Measurements from ENCODE around the gene DOCK11.

The DOCK11 gene

DNA sequence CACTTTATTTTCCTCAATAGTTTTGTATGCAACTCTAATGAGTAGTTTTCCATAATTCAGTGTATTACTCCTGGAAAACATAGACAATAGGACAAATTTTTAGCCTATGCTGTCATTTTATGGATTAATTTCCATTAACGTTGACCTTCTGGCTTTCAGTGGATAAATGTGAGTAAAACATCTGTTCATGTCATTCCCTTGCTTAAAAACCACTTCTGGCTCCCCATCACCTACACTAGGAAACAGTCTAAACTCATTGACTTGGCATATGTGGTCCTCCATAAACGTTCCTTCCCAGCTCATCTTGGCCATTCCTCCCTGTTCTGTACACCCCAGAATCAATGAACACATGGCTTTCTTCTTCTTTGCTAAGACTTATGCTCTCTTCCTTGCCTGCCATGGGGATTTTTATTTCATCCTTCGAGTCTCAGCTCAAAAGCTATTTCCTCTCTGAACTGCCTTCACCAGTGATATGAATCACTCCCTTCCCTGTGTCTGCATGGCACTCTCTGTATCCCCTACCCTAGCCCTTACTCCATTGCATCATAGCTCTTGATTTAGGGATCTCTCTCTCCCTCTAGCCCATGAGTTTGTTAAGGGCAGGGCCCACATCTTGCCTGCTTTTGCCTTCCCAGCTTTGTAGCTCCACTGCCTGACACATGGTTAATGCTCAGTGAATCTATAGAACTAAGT, 34.8 kb downstream of the DOCK11 start:
- no peak for TF ChIP-seq POLR2A (IDR thresholded peaks at IDR 0.05; ENCODE audit: low read depth, low read length)
- FAIRE-seq (peak; percentile 60), DNase-seq (ENCODE audit: insufficient read length, low spot score) (no peak)

DNA sequence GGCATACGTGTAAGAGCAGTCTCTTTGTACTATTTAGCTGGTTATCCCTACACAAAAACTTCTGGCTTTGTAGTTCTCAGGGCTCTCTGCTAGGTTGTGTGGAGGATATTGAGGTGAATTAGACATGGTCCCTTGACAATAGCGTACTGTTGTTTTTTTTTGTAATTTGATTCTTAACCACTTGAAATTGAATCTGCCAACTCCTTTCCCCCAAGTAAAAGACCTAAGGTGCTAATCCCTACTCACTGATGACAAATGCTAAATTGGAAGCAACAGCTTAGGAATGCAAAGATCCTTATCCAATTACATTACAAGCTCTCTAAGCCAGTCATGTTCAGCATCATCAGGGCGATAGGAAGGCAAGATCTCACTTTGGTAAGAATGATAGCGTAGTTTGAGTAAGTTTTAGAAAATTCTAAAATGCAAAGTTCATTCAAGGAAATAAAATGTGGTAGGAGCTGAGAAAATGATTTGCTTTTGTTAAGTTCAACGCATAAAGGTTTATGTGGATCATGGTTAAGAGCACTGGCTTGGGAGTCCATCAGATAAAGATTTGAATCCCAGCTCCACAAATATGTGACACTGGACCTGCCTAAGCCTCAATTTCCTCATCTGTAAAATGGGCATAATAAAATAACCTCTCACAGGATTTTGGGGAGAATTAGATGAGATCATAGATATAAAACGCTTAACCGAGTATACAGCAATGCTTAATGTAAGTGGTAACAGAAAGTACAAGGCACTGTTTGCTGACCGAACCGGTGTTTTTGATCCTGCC, 39.3 kb downstream of the DOCK11 start:
- TF ChIP-seq POLR2A (IDR thresholded peaks at IDR 0.05; ENCODE audit: low read depth, low read length), result no peak
- DNase-seq (ENCODE audit: insufficient read length, low spot score), result no peak
- no peak for FAIRE-seq

DNA sequence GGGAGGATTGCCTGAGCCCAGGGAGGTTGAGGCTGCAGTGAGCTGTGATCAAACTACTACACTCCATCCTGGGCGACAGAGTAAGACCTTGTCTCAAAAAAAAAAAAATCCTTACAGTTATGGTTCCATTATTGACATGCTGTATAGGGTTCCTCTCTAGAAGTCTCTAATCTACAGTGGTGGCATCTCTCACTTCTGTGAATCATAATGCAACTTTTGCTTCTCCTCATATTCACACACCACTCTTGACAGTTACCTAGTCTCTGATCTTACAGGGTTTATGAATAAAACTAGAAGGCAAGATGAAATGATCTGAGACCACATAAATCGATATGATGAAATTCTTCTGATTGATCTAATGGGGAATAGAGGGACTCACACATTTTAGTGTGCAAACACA, 40.6 kb downstream of the DOCK11 start:
- FAIRE-seq (no peak), DNase-seq (ENCODE audit: insufficient read length, low spot score) (no peak)
- TF ChIP-seq POLR2A (IDR thresholded peaks at IDR 0.05; ENCODE audit: low read depth, low read length), result no peak

DNA sequence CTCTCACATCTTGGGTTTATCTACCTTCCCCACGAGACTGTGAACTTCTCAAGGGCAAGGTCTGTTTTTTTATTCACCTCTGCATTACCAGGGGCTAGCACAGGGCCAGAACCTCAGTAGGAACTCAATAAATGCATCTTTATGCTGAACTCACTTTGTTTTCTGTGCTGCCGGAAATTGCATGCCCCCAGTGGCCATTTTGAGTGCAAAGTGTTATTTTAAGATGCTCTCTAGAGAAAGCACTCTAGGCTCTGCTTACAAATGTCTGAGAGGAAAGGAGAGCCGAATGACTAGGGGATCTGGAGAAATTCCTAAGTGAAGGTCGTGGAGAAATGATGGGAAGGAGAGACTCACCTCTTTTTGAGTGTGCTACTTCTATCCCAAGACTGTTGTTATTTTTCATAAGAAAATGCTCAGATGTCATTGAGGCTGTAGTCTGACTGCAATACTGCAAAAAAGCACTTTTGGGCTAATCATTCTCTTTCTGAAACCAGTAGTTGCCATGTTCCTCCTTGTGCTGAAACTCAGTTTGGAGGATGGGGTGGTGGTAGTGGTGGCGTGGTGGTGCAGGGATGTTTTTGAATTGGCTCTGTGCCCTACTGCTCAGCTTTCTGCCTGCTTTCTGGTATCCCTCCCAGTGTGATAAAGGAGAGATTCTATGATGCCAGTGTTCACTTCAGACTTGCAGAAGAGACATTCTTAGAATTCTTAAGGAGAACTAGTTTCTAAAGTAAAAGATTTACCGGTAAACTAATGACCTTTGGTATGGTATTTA, 41.3 kb downstream of the DOCK11 start:
- TF ChIP-seq POLR2A (IDR thresholded peaks at IDR 0.05; ENCODE audit: low read depth, low read length), result no peak
- DNase-seq (ENCODE audit: insufficient read length, low spot score), result no peak
- peak; percentile 83 for FAIRE-seq

DNA sequence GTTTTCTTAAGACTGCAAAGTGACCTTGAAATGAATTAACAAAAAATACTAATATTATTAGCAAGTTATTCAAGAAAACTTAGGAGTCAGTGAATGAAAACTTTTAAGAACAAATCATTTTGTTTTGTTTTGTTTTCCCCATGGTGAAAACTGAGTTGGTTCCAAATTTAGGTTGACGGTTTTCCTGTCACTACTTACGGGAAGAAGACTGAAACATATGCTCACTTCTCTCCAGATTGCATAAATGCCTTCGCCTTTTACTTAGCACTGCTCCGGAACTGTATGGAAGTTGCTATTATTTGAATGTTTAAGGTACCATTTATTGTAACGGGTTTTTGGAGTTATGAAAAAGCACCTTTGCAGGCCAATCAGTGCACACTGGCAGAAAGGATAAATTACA, 42.8 kb downstream of the DOCK11 start:
- TF ChIP-seq POLR2A (IDR thresholded peaks at IDR 0.05; ENCODE audit: low read depth, low read length), result no peak
- FAIRE-seq (peak; percentile 36), DNase-seq (ENCODE audit: insufficient read length, low spot score) (no peak)

DNA sequence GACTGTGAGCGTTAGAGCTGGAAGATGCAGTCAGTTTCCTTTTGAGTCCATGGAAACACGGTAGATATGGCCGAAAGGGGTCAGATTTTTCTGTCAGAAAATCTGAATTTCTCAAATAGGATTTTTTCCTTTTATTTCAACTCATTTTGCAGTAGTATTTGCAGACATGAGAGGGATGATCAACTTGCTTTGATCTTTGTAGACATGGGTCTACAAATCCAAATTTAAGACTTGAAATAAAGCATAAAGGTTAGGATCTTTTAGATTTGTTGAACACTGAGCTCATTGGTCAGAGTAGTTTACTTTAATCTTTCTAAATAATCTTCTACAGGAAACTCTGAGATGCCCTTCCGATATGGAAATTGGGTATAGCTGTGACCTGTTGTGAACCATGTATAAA, 44.7 kb downstream of the DOCK11 start:
- TF ChIP-seq POLR2A (IDR thresholded peaks at IDR 0.05; ENCODE audit: low read depth, low read length), result no peak
- FAIRE-seq, result no peak
- DNase-seq (ENCODE audit: insufficient read length, low spot score), result no peak

DNA sequence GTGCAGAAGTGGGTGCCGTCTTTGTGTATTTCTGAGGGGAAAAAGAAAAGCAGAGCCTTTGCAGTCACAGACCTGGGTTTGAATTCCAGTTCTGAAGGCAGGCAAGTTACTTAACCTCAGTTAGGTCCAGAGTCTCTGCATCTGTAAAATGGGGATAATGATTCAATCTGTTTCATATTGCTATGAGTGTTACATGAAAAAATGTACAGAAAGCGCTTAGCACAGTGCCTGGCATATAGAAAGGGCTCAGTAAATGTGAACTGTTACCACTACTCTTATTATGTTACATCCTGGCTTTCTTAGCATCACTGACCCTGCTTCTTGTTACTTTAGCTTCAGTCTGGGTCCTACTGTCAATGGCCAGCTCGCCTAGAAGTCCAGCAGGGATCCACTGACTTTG, 45.9 kb downstream of the DOCK11 start:
- no peak for TF ChIP-seq POLR2A (IDR thresholded peaks at IDR 0.05; ENCODE audit: low read depth, low read length)
- no peak for FAIRE-seq
- no peak for DNase-seq (ENCODE audit: insufficient read length, low spot score)

DNA sequence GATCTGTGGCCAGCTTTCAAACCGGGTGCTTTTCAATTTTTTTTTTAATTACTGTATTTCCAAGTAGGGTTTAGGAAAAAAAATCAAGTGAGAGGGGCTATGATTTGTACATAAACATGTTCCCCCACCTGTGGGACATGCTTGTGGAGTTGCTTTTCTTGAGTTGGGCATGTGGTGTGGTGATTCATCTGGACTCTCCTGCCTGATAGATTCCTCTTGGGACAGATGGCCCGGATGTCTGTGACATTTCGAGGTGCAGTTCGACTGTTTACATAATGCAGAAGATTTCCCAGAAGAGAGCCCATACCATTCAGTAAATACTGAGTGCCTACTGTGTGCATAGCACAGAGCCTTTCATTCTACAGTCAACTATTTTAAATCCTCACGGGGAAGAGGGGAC, 49.9 kb downstream of the DOCK11 start:
- FAIRE-seq, result no peak
- TF ChIP-seq POLR2A (IDR thresholded peaks at IDR 0.05; ENCODE audit: low read depth, low read length), result no peak
- no peak for DNase-seq (ENCODE audit: insufficient read length, low spot score)

DNA sequence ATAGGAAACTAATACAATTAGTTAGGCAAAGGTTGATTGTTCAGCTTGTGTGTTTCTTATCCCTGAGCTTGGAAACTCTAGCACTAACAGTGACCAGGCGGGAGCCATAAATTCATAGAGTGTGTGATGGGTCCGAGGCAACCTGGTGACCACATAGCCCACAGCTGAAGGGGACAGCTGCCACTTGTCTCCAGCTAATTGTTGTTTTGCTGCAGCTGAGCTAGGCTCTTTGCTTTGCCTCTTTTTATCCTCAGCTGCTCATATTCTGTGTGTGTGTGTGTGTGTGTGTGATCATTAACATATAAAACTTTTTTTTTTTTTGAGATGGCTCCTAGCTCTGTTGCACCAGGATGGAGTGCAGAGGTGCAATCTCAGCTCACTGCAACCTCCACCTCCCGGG, 53.2 kb downstream of the DOCK11 start:
- FAIRE-seq (no peak), DNase-seq (ENCODE audit: insufficient read length, low spot score) (no peak)
- TF ChIP-seq POLR2A (IDR thresholded peaks at IDR 0.05; ENCODE audit: low read depth, low read length), result no peak

DNA sequence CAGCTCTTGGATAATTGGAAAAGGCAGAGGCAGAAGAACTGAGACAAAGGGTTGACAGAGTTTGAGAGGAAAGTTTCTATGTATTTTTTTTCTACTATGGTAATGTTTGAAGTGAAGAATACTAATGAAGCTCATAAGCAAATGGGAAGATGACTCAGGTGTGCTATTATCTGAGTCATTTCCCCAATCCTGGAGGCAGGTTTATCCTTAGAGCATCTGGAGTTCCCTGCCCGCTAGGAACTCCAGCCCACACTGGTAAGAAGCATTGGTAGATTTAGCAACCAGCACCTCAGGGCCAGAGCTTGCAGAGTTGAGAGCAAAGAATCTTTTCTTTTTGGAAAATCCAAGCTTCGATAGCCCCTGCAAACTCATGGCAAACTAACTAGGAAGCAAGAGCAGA, 55.2 kb downstream of the DOCK11 start:
- FAIRE-seq (no peak), DNase-seq (ENCODE audit: insufficient read length, low spot score) (no peak)
- no peak for TF ChIP-seq POLR2A (IDR thresholded peaks at IDR 0.05; ENCODE audit: low read depth, low read length)

DNA sequence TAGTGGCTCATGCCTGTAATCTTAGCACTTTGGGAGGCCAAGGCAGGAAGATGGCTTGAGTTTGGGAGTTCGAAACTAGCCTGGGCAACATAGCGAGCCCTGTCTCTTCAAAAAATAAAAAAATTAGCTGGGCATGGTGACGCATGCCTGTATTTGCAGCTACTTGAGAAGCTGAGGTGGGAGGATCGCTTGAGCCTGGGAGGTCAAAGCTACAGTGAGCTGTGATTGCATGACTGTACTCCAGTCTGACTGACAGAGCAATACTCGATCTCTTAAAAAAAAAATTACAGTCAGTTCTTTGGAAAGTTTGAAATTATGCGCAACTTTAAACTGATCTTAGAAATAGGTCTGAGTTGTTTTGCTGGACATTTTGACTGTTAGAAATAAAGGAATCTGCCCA, 55.8 kb downstream of the DOCK11 start:
- TF ChIP-seq POLR2A (IDR thresholded peaks at IDR 0.05; ENCODE audit: low read depth, low read length), result no peak
- FAIRE-seq (no peak), DNase-seq (ENCODE audit: insufficient read length, low spot score) (no peak)

DNA sequence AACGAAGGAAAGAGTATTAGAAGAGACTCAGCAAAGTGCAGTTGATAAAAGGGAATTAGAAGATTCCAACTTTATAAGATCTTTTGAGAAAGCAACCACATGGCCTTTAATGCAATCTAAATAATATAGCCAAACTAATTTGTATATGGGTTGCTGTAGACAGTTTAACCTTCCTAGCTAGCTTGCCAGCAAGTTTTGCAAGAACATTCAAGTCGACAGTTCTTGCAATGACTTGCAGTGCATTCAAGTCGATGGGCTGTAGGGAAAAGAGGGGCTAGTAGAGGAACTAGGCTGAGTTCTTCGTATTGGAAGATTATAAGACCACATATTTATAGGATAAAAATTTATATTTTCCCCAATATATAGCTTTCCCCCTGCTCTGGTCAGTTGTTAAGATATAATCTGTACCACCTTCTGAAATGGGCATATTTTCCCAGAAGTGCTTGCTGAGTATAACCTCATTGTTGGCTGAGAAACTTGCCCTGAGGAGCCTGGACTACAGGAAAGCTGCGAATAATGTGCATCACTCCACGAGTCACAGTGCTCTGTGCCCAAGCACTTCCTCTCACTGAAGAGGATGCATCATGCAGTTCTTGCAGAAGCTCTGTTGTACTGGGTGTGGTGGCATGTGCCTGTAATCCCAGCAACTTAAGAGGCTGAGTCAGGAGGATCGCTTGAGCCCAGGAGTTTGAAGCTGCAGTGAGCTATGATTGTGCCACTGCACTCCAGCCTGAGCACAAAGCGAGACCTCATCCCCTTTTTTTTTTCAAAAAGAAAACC, 56.7 kb downstream of the DOCK11 start:
- TF ChIP-seq POLR2A (IDR thresholded peaks at IDR 0.05; ENCODE audit: low read depth, low read length), result no peak
- DNase-seq (ENCODE audit: insufficient read length, low spot score) (peak; percentile 45), FAIRE-seq (peak; percentile 94)

DNA sequence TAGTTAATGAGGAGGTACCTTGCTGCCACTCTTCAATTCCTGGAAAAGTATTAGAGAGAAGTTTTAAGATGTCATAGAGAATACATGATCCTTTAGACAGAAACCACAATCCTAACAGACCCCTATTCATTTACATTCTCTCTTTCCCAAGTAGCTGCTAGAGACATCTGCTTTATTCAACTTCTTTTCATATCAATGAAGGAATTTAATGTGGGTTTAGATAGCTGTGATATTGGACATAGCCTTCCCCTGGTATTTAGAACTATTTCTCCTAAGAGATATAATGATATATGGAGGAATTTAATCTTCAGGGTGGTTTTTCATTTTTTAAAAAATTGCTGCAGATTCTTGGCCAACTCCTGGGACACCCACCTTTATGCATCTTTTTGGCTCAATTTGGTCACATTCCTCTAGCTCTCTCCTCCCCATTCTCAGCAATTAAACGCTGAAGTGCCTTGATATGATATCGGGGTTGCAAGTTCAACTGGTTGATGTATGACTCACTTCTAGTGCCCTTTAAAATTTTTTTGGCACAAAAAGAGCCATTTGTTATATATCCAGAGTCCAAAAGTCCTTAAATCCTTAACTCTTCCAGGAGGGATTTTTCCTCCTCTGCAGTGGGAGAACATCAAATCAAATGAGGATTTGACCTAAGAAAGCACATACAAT, 57.6 kb downstream of the DOCK11 start:
- no peak for FAIRE-seq
- no peak for TF ChIP-seq POLR2A (IDR thresholded peaks at IDR 0.05; ENCODE audit: low read depth, low read length)

More for the DNA sequence above, 57.6 kb downstream of the DOCK11 start:
- DNase-seq (ENCODE audit: insufficient read length, low spot score), result no peak

Data from H54 (cell line).